PFSK-1 (cell line): ENCODE data around the gene STIM2.

Experiments used
- POLR2AphosphoS5 ChIP-seq: IDR thresholded peaks from 2 replicates; pipeline ENCODE4 v1.6.1; 2012; ENCODE audit warnings: low read depth, mild to moderate bottlenecking, control low read depth, low read length, moderate library complexity
- TF ChIP-seq, protein P1 (sequence below), 2 experiments: IDR thresholded peaks; 2 replicates each; pipeline versions ENCODE4 v1.6.1 to v1.8.0; 2011 to 2012; ENCODE audit warnings: low read depth in 2 of 2, low read length in 2 of 2, control low read depth in 1 of 2, inconsistent platforms in 1 of 2, mild to moderate bottlenecking in 1 of 2, moderate library complexity in 1 of 2; ENCODE audit not compliant: insufficient read depth in 1 of 2

DNA sequence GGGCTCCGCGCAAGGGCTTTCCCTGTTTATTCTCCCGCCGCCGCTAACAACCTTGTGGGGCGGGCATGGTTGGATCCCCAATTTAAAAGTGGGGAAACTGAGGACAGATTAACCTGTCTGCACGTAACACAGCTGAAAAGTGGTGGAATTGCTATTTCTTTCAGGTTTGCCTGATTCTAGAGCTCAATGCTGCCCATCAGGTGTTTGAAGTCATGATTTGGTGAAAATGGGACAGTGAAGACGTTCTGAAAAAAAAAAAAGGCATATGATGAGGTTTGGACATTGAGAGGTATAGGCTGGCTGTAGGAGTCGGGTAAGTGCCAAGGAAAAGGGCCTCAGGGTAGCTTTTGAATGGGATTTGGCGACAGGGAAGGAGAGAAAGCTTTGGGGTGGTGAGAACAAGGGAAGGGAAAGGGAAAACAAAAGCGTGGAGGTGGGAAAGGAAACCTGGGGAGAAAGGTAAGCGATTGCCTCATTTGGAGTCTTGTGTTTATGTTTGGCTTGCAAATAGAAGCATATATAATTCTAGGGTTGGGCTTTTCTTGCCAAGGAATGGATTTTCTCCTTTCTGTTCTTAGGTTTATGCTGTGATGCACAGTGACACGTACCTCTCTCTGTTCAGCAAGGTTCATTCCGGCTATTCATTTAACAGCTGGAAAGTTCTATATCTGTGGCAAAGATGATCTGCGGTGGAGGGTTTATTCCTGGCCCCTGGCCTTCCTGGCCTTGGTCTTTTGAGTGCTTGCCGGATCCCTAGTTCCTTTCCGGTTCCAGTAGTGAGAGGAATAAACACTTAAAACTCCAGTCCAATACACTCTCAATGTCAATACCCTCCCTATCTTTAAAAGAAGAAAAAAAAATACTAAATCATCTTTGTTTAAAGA lies 2.4 kb upstream of the STIM2 start:
- TF ChIP-seq, protein P1, sequence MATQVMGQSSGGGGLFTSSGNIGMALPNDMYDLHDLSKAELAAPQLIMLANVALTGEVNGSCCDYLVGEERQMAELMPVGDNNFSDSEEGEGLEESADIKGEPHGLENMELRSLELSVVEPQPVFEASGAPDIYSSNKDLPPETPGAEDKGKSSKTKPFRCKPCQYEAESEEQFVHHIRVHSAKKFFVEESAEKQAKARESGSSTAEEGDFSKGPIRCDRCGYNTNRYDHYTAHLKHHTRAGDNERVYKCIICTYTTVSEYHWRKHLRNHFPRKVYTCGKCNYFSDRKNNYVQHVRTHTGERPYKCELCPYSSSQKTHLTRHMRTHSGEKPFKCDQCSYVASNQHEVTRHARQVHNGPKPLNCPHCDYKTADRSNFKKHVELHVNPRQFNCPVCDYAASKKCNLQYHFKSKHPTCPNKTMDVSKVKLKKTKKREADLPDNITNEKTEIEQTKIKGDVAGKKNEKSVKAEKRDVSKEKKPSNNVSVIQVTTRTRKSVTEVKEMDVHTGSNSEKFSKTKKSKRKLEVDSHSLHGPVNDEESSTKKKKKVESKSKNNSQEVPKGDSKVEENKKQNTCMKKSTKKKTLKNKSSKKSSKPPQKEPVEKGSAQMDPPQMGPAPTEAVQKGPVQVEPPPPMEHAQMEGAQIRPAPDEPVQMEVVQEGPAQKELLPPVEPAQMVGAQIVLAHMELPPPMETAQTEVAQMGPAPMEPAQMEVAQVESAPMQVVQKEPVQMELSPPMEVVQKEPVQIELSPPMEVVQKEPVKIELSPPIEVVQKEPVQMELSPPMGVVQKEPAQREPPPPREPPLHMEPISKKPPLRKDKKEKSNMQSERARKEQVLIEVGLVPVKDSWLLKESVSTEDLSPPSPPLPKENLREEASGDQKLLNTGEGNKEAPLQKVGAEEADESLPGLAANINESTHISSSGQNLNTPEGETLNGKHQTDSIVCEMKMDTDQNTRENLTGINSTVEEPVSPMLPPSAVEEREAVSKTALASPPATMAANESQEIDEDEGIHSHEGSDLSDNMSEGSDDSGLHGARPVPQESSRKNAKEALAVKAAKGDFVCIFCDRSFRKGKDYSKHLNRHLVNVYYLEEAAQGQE (IDR thresholded peaks at IDR 0.05; ENCODE audit: insufficient read depth in 1 of 2, low read depth in 2 of 2, low read length in 2 of 2), result no peak
- TF ChIP-seq POLR2AphosphoS5, result no peak
